Posterior vena cava (tissue), 2 donors: ENCODE data around the gene IQCB1. TPM values are rescaled to one million over a fixed set of nuclear protein-coding genes. Genes with fewer than 3 reads are reported as not detected.
"Not testable (repeated sequence)": the region's sequence is repeated elsewhere in the genome, so short reads cannot be mapped to it uniquely, and the experiment has no call there.

ENCODE experiments used
- DNase-seq: peaks from one replicate; pipeline ENCODE4 v3.0.0-alpha.2; 2020; ENCODE audit warnings: low spot score
- intact Hi-C, 2 donors: fragments of 100-400 bp; cut with DNase I; formaldehyde crosslinking; loops; one replicate each; pipeline versions ENCODE4 v1.14.1 to v1.14.2; 2022 to 2023
- total RNA-seq, 2 donors: library from RNA; stranded (reverse); fragmentation: NEBNext Ultra II Directional; extraction: Animal tissue kit (Norgen Biotek cat#: 25700); gene quantifications; one replicate each; pipeline ENCODE4 v1.2.1, GENCODE V29; 2021
- donor health status: DM: yes; HTN: yes; CAD: no.
- donor health status: DM: yes; HTN: yes; CAD: no.

Gene IQCB1
- total RNA-seq, 2 donors from 2014 or later, result 11.6 to 13.8 TPM

GRCh38 chr3:121819236-121819635 lies 15.6 kb downstream of the IQCB1 start:
- intact Hi-C loops, result no loop called here
- DNase-seq, result no peak

GRCh38 chr3:121818578-121818977 lies 16.3 kb downstream of the IQCB1 start:
- no peak for DNase-seq

DNA sequence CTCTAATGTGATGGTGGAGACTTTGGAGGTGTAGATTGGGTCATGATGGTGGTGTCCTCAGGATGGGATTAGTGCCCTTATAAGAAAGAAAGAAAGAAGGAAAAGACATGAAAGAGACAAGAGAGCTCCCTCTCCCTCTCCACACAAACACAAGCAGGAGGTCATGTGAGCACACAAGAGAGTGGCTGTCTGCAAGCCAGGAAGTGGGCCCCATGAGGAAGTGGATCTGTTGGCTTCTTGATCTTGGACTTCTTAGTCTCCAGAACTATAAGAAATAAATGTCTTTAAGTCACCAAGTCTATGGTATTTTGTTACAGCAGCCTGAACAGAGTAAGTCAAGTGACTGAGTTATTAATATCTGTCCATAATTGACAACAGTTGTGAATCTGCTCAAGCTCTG lies 17.1 kb downstream of the IQCB1 start:
- intact Hi-C loops, result no loop called here
- DNase-seq, result no peak

More at GRCh38 chr3:121818578-121818977, 16.3 kb downstream of the IQCB1 start:
- intact Hi-C loops, result no loop called here

DNA sequence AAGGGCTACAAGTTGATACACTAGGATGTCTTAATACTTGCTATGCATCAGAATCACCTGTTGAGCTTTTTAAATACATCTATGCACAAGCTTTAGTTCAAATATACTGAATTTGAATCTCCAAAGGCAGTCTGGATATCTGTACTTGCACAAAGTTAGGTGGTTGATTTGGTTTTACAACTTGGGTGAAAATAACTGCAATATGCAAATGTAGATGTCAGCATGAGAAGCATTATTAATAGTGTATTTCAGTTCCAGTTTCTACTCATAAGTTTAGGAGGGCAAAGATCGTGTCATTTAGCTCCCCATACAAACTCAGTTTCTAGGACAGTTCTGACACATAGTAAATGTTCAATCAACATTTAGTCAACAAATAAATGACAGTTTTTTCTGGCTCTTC lies 25.6 kb downstream of the IQCB1 start:
- intact Hi-C loops, result no loop called here
- DNase-seq, result no peak

- intact Hi-C loops, result no loop called here
These were observed 31.0 kb downstream of the IQCB1 start for GRCh38 chr3:121803771-121804320.

GRCh38 chr3:121800906-121801305 lies 34.0 kb downstream of the IQCB1 start:
- DNase-seq, result no peak
- intact Hi-C loops, result no loop called here

More at GRCh38 chr3:121803771-121804320, 31.0 kb downstream of the IQCB1 start:
- no peak for DNase-seq

DNA sequence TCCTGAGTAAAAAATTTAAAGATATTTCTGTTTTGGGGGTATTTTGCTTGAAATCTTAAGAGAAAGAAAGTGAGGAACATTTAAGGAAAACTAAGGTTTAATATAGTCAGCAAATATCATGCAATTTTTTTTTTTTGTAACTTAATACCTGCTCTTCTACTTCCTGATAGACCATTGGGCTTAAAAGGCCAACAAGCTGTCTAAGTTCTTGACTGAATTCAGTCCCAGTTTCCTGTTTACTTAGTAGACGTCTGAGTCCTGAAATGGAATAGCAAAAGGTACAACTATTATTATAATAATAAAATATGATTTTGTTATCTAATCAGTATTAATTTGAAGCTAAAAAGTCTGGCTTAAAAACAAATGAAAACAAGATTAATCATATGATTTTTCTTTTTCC lies 37.9 kb downstream of the IQCB1 start:
- DNase-seq, result no peak
- intact Hi-C loops, result no loop called here

DNA sequence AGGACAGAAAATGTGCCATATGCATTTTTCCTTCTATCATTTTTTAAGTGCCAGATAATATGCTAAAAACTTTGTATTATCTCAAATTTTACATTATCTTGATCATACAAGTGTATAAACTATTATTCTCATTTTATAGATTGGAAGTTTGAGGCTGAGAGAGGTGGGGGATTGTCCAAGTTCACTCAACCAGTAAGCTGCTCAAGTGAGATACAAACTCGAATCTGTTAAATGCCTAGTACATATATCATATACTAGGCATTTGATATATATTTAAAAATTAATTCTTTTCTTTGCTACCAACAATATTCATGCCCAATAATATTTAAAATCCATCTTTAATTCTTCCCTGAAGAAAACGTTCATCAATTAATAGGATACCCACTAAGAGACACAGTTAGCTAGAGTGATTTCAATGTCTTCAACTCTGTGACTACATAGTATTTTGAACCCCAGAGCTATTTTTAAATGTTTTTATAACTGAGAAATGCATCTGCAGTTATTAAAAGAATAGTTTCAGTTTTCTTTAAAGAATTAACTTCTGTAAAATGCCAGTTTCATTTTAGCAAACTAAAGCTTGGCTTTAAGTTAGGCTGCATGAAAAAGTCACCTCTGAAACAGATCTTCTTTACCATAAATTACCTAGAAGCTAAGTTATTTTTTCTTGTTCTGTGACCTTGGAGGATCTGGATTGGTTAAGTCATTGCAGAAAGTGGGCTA lies 40.4 kb downstream of the IQCB1 start:
- no peak for DNase-seq
- intact Hi-C loops, result no loop called here

GRCh38 chr3:121793078-121793477 lies 41.8 kb downstream of the IQCB1 start:
- intact Hi-C loops, result no loop called here
- no peak for DNase-seq

GRCh38 chr3:121786485-121786884 lies 48.4 kb downstream of the IQCB1 start:
- no peak for DNase-seq
- intact Hi-C loops, result no loop called here

DNA sequence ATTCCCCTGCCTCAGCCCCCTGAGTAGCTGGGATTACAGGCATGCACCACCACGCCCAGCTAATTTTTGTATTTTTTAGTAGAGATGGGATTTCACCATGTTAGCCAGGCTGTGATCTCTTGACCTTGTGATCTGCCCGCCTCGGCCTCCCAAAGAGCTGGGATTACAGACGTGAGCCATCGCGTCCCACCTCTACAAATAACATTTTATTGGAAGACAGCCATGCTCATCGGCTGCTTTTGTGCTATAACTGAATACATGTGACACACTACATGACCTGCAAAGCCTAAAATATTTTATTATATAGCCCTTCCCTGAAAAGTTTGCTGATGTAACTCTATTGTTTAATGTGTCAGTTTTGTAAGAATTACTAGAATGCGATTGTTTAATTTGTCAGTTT lies 52.1 kb downstream of the IQCB1 start:
- intact Hi-C loops, DNase-seq: not testable (repeated sequence)

DNA sequence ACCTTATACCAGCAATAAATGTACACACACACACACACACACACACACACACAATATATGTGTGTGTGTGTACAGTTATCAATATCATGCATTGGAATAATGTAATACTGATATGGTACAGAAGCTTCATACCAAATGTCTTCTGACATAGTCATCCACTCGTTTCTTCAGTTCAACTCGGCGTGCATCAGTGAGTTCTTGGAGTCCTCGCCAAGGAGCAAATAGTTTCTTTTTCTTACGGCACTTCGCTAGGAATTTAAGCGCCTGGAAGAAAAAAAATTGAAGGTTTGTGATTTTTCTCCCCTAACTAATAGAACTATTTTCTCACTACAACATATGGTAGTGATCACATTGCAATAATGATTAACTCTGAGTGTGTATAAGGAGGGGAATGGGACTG lies 53.2 kb downstream of the IQCB1 start:
- intact Hi-C loops, result no loop called here
- DNase-seq, result no peak

- intact Hi-C loops, DNase-seq: not testable (repeated sequence)
These were observed 59.8 kb downstream of the IQCB1 start for GRCh38 chr3:121775095-121775494.

DNA sequence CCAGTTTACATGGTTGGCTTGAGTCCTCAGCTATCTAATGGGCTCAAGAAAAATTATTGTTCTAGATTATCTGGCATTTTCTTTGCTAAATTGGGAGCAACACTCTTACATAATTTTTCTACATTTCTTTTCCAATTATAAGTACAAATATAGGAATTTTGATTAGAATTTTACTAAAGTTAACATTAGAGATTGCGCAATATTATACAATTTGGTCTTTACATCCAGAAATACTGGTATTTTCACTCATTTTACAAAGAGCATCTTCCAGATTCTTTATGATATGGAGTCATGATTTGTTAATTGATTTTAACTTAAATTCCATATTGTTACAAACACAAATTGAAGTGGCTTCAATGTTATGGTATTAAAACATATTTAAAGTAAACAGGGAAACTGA lies 65.6 kb downstream of the IQCB1 start:
- intact Hi-C loops, result no loop called here
- no peak for DNase-seq

- intact Hi-C loops, result no loop called here
These were observed 66.4 kb downstream of the IQCB1 start for GRCh38 chr3:121768452-121768851.

GRCh38 chr3:121759541-121760202 lies 75.2 kb downstream of the IQCB1 start:
- no peak for DNase-seq
- intact Hi-C loops, result no loop called here

More at GRCh38 chr3:121768452-121768851, 66.4 kb downstream of the IQCB1 start:
- DNase-seq, result no peak

- intact Hi-C loops, result no loop called here
- DNase-seq, result no peak
These were observed 76.0 kb downstream of the IQCB1 start for GRCh38 chr3:121758727-121759450.

DNA sequence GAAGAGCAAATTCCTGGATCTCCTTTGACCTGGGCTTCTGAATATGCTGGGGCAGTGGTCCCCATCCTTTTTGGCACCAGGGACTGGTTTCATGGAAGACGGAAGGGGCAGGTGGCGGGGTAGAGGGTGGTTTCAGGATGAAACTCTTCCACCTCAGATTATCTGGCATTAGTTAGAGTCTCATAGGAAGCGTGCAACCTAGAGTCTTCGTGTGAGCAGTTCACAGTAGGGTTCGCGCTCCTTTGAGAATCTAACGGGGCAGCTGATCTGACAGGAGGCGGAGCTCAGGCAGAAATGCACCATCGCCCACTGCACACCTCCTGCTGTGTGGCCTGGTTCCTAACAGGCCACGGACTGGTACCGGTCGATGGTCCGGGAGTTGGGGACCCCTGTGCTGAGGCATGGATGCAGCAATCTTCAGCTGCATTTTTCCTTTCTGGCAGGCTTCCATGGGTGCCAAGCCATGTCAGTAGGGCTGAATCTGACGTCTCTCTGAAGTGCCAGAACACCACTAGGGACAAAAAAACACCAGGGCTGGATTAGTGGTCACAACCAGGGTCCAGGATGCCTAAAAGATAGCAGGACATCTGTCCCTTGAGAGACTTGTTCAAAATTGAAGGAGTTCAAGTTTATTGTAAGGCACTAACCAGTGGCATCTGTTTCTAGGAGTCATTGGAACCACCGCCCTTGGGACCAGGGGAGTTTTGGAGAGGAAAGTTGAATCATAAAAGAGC lies 76.9 kb downstream of the IQCB1 start:
- intact Hi-C loops, result no loop called here
- DNase-seq, result no peak

DNA sequence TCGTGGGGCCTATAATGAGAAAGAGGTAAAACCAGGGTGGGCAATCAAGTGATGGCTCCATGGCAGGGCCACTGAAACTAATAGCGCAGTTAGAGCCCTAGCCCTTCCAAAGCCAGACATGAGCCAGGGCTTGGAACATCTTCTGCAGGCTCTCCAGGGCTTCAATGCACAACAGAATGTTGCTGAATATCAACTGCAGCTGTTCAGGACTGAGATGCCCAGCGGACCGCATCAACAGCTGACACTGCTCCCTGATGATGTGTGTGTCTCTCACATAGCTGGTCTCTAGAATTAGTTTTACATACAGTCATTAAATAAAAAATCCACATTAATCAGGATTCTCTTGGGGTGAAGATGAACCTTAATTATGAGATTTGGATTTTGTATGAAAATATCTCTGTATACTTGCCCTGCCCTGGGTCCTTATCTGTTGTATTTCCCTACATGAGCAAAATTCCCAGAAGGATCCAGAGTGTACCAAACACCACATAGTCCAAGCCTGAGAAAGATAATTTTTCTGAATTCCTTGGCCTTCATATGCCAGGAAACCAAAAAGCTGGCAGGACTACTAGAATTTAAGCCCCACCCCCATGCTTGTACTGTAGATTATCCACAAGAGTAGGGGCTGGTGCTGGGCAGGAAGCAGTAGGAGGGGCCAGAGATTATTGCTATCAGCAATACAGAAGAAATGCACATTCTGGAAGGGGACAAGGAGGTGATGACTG lies 77.6 kb downstream of the IQCB1 start:
- DNase-seq, result no peak
- intact Hi-C loops, result no loop called here
